CD14-positive monocyte (primary cell): ENCODE measurements around the gene ELAC1. TPM values are rescaled to one million over a fixed set of nuclear protein-coding genes. Genes with fewer than 3 reads are reported as not detected.

ENCODE experiments used
- DNase-seq, 3 donors: peaks; one replicate each; pipeline ENCODE4 v3.0.0-alpha.2; 2011 to 2022
- H2AFZ ChIP-seq: 2 replicates; pipeline ENCODE4 v1.6.0; 2012; ENCODE audit warnings: mild to moderate bottlenecking, low read depth, low read length, inconsistent platforms; ENCODE audit not compliant: insufficient read depth, poor library complexity, severe bottlenecking
- H3K27ac ChIP-seq, 2 donors: 1 replicate in 1 of 2; 2 replicates in 1 of 2; pipeline ENCODE4 v1.5.1; 2012 to 2013; ENCODE audit warnings: low read length in 2 of 2, control low read depth in 1 of 2, inconsistent platforms in 1 of 2, low read depth in 1 of 2, mild to moderate bottlenecking in 1 of 2
- H3K27me3 ChIP-seq, 2 donors: one replicate each; pipeline versions ENCODE4 v1.6.0 to v1.6.1; 2011 to 2013; ENCODE audit warnings: low read length in 2 of 2; ENCODE audit not compliant: control insufficient read depth in 2 of 2, insufficient read depth in 2 of 2
- H3K36me3 ChIP-seq, 2 donors: replicated peaks in 1 of 2; 1 replicate in 1 of 2; 2 replicates in 1 of 2; pipeline versions ENCODE4 v1.5.1 to v1.6.1; 2012 to 2013; ENCODE audit warnings: low read length in 2 of 2, control low read depth in 1 of 2, inconsistent platforms in 1 of 2, mild to moderate bottlenecking in 1 of 2; ENCODE audit not compliant: insufficient read depth in 2 of 2, control insufficient read depth in 1 of 2
- H3K4me1 ChIP-seq, 2 donors: 1 replicate in 1 of 2; 2 replicates in 1 of 2; pipeline versions ENCODE4 v1.5.1 to v1.6.1; 2012 to 2013; ENCODE audit warnings: low read length in 2 of 2, control low read depth in 1 of 2, inconsistent platforms in 1 of 2, mild to moderate bottlenecking in 1 of 2, moderate library complexity in 1 of 2; ENCODE audit not compliant: insufficient read depth in 2 of 2, control insufficient read depth in 1 of 2
- H3K4me2 ChIP-seq: replicated peaks from 2 replicates; pipeline ENCODE3; 2012; ENCODE audit warnings: low read length, moderate library complexity, mild to moderate bottlenecking; ENCODE audit not compliant: poor library complexity, severe bottlenecking; ENCODE audit errors: extremely low read depth
- H3K4me3 ChIP-seq, 3 experiments: fragments of 200-600 bp in 1 of 3; sonication (generic) in 1 of 3; replicated peaks in 1 of 3; 1 replicate in 2 of 3; 2 replicates in 1 of 3; pipeline ENCODE4 v1.5.1; 2011 to 2013; ENCODE audit warnings: low read length in 3 of 3, mild to moderate bottlenecking in 3 of 3, control low read depth in 2 of 3, low read depth in 2 of 3, inconsistent platforms in 1 of 3, moderate library complexity in 1 of 3
- H3K79me2 ChIP-seq: 2 replicates; pipeline ENCODE4 v1.6.0; 2012; ENCODE audit warnings: mild to moderate bottlenecking, control low read depth, inconsistent platforms, low read length, moderate library complexity; ENCODE audit not compliant: insufficient read depth
- H3K9ac ChIP-seq: 2 replicates; pipeline ENCODE4 v1.6.0; 2017; ENCODE audit warnings: low read length, mild to moderate bottlenecking; ENCODE audit not compliant: insufficient read depth, poor library complexity, severe bottlenecking
- H3K9me3 ChIP-seq, 2 donors: replicated peaks in 1 of 2; 1 replicate in 1 of 2; 2 replicates in 1 of 2; pipeline versions ENCODE4 v1.5.1 to v1.6.1; 2012 to 2013; ENCODE audit warnings: low read length in 2 of 2, control low read depth in 1 of 2; ENCODE audit not compliant: control insufficient read depth in 1 of 2, insufficient read depth in 1 of 2
- H4K20me1 ChIP-seq: 2 replicates; pipeline ENCODE4 v1.6.0; 2012; ENCODE audit warnings: mild to moderate bottlenecking, low read length, control low read depth, moderate library complexity; ENCODE audit not compliant: insufficient read depth
- H3K27ac Mint-ChIP-seq, 7 donors: one replicate each; pipeline ENCODE4 v1.8.0; 2020; ENCODE audit warnings: mild to moderate bottlenecking in 7 of 7, mixed read lengths in 7 of 7, moderate library complexity in 6 of 7, inconsistent platforms in 2 of 7
- H3K27me3 Mint-ChIP-seq, 3 donors: one replicate each; pipeline ENCODE4 v1.8.0; 2021 to 2022; ENCODE audit warnings: low read depth in 3 of 3, mild to moderate bottlenecking in 3 of 3, mixed read lengths in 3 of 3, moderate library complexity in 3 of 3, inconsistent platforms in 1 of 3
- H3K36me3 Mint-ChIP-seq, 2 donors: one replicate each; pipeline ENCODE4 v1.8.0; 2020; ENCODE audit warnings: mixed read lengths in 2 of 2, inconsistent platforms in 1 of 2, mild to moderate bottlenecking in 1 of 2
- H3K4me1 Mint-ChIP-seq: one replicate; pipeline ENCODE4 v1.8.0; 2020; ENCODE audit warnings: mild to moderate bottlenecking, mixed read lengths
- H3K4me3 Mint-ChIP-seq, 2 donors: one replicate each; pipeline ENCODE4 v1.8.0; 2020; ENCODE audit warnings: mild to moderate bottlenecking in 2 of 2, mixed read lengths in 2 of 2, moderate library complexity in 1 of 2
- H3K9me3 Mint-ChIP-seq, 7 donors: one replicate each; pipeline ENCODE4 v1.8.0; 2020 to 2022; ENCODE audit warnings: mixed read lengths in 7 of 7, mild to moderate bottlenecking in 6 of 7, moderate library complexity in 6 of 7, inconsistent platforms in 2 of 7
- CTCF ChIP-seq: fragments of 200-600 bp; IDR thresholded peaks from one replicate; pipeline ENCODE4 v1.8.0; 2022; ENCODE audit warnings: antibody characterized with exemption, mild to moderate bottlenecking
- WGBS: methylation state at CpG from one replicate; pipeline ENCODE4 v1.1.5; 2013; ENCODE audit warnings: missing lambda C conversion rate; ENCODE audit not compliant: insufficient coverage; 5-methylcytosine and 5-hydroxymethylcytosine counted together
- intact Hi-C, 2 donors: fragments of 100-400 bp; cut with micrococcal nuclease; formaldehyde crosslinking; loops; one replicate each; pipeline versions ENCODE4 v1.15.0 to v1.15.1; 2023
- polyA plus RNA-seq, 3 donors: library from polyadenylated mRNA; depleted of rRNA in 1 of 3; unstranded in 2 of 3; stranded (reverse) in 1 of 3; fragments of 300-500 nt in 2 of 3; fragments of >200 nt in 1 of 3; fragmentation: Illumina TruSeq in 2 of 3; gene quantifications; 1 replicate in 2 of 3; 2 replicates in 1 of 3; pipeline ENCODE4 v1.2.3, GENCODE V29; 2012 to 2021

The ELAC1 gene
- polyA plus RNA-seq, 3 donors, result 2.6 to 11.5 (median 4.5) TPM

- H3K27ac Mint-ChIP-seq, result peak overlapping the region in 2 of 7 donors; percentile 19 to 44
- intact Hi-C loops, result no loop called here
- 52% methylated on average over 2 of the region's 4 CpGs for WGBS
Observed at GRCh38 chr18:51028201-51028805, 60.5 kb downstream of the ELAC1 start.

DNA sequence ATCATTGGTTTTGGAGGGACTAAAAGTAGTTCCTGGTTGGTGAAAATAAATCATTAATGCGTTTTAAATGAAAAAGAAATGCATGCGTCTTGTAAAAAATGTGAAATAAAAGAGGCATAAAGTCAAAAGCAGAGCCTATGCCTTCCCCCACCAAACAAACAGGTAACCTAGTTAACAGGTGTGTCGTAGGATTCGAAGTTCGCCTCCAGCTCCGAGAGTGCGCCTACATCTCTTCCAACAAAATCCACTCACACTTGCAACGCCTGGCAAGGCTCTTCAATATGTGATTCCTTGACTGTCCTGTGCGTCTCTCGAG lies 61.5 kb downstream of the ELAC1 start:
- peaks cover 36% of the 10 kb centered on the region for H4K20me1 ChIP-seq
- H3K79me2 ChIP-seq, result peaks cover 48% of the 10 kb centered on the region
- no peak for TF ChIP-seq CTCF
- H3K9ac ChIP-seq, result peak overlapping the region; percentile 86
- 24% methylated on average over 8 of the region's 10 CpGs for WGBS
- no peaks in the 10 kb centered on the region for H3K27me3 Mint-ChIP-seq
- H3K4me1 Mint-ChIP-seq, result peaks cover 42% of the 10 kb centered on the region
- peak overlapping the region; percentile 86 for H2AFZ ChIP-seq
- H3K27ac Mint-ChIP-seq, result peak overlapping the region; percentile 96 to 99 (median 98)
- peak overlapping the region; percentile 77 for H3K4me2 ChIP-seq
- peaks cover 14 to 17% of the 10 kb centered on the region in 2 donors for H3K36me3 Mint-ChIP-seq
- H3K4me3 Mint-ChIP-seq, result peak overlapping the region; percentile 88 to 97
- intact Hi-C loops, result no loop called here
- peak overlapping the region; percentile 51 to 89 (median 75) for H3K4me3 ChIP-seq
- H3K9me3 ChIP-seq, result no peaks in the 10 kb centered on the region
- H3K27me3 ChIP-seq, result no peaks in the 10 kb centered on the region
- H3K9me3 Mint-ChIP-seq, result peaks cover 0 to 1% (median 0%) of the 10 kb centered on the region in 7 donors
- peak overlapping the region; percentile 82 to 89 for H3K27ac ChIP-seq
- peaks cover 35 to 48% of the 10 kb centered on the region in 2 donors for H3K4me1 ChIP-seq
- no peaks in the 10 kb centered on the region for H3K36me3 ChIP-seq
- DNase-seq, result no peak

More at GRCh38 chr18:51028201-51028805, 60.5 kb downstream of the ELAC1 start:
- Histone ChIP-seq H3K4me2 (no peak overlapping the region), H4K20me1 (peaks cover 26% of the 10 kb centered on the region), H3K9me3 (no peaks in the 10 kb centered on the region), H3K79me2 (peaks cover 38% of the 10 kb centered on the region), H3K4me1 (peaks cover 35 to 47% of the 10 kb centered on the region in 2 donors), H3K27me3 (no peaks in the 10 kb centered on the region), H2AFZ (no peak overlapping the region), H3K4me3 (no peak overlapping the region), H3K36me3 (no peaks in the 10 kb centered on the region), H3K9ac (no peak overlapping the region), H3K27ac (no peak overlapping the region)
- Mint-ChIP-seq H3K36me3 (peaks cover 15 to 17% of the 10 kb centered on the region in 2 donors), H3K27me3 (no peaks in the 10 kb centered on the region), H3K4me1 (peaks cover 45% of the 10 kb centered on the region), H3K4me3 (no peak overlapping the region), H3K9me3 (peaks cover 0 to 6% (median 0%) of the 10 kb centered on the region in 7 donors)
- DNase-seq, result peak in 1 of 3 donors; percentile 15
- TF ChIP-seq CTCF, result no peak
